H9 (cell line): ENCODE results near the gene SCFD2. TPM values are rescaled to one million over a fixed set of nuclear protein-coding genes. Genes with fewer than 3 reads are reported as not detected.

Experiments
- DNase-seq: peaks from one replicate; pipeline ENCODE4 v3.0.0-alpha.2; 2017
- H2AFZ ChIP-seq: one replicate; pipeline ENCODE4 v1.6.1; 2013; ENCODE audit warnings: mild to moderate bottlenecking, low read length, control low read depth, moderate library complexity
- H2AK5ac ChIP-seq: 2 replicates; pipeline ENCODE4 v1.6.1; 2013; ENCODE audit warnings: low read length, control low read depth, mixed read lengths; ENCODE audit not compliant: insufficient read length
- H2BK120ac ChIP-seq: one replicate; pipeline ENCODE4 v1.6.1; 2013; ENCODE audit warnings: low read depth, mild to moderate bottlenecking, low read length, control low read depth, inconsistent platforms; ENCODE audit not compliant: poor library complexity, severe bottlenecking
- H2BK12ac ChIP-seq: 2 replicates; pipeline ENCODE4 v1.6.1; 2013; ENCODE audit warnings: low read length, control low read depth, mixed read lengths, low read depth; ENCODE audit not compliant: insufficient read length
- H2BK15ac ChIP-seq: 2 replicates; pipeline ENCODE4 v1.6.1; 2013; ENCODE audit warnings: low read depth, low read length, control low read depth
- H2BK20ac ChIP-seq: one replicate; pipeline ENCODE4 v1.6.1; 2013; ENCODE audit warnings: low read depth, mild to moderate bottlenecking, low read length, control low read depth, inconsistent platforms; ENCODE audit not compliant: poor library complexity, severe bottlenecking
- H2BK5ac ChIP-seq: 2 replicates; pipeline ENCODE4 v1.6.1; 2013; ENCODE audit warnings: low read length, control low read depth, mixed read lengths; ENCODE audit not compliant: insufficient read length
- H3K14ac ChIP-seq: 2 replicates; pipeline ENCODE4 v1.6.1; 2013; ENCODE audit warnings: low read length, control low read depth; ENCODE audit not compliant: insufficient read depth
- H3K18ac ChIP-seq: 2 replicates; pipeline ENCODE4 v1.6.1; 2013; ENCODE audit warnings: low read depth, mild to moderate bottlenecking, mixed read lengths, low read length, control low read depth; ENCODE audit not compliant: insufficient read length
- H3K23ac ChIP-seq: 2 replicates; pipeline ENCODE4 v1.6.1; 2013; ENCODE audit warnings: low read length, control low read depth, mixed read lengths, low read depth; ENCODE audit not compliant: insufficient read length
- H3K23me2 ChIP-seq: 2 replicates; pipeline ENCODE4 v1.6.1; 2013; ENCODE audit warnings: low read depth, mild to moderate bottlenecking, mixed read lengths, low read length, control low read depth; ENCODE audit not compliant: insufficient read length, poor library complexity, severe bottlenecking
- H3K27ac ChIP-seq: 2 replicates; pipeline ENCODE4 v1.5.1; 2013; ENCODE audit warnings: low read length, control low read depth, mixed read lengths, low read depth; ENCODE audit not compliant: insufficient read length
- H3K27me3 ChIP-seq: 2 replicates; pipeline ENCODE4 v1.6.1; 2013; ENCODE audit warnings: low read length, control low read depth, inconsistent platforms; ENCODE audit not compliant: insufficient read depth
- H3K4ac ChIP-seq: 2 replicates; pipeline ENCODE4 v1.6.1; 2013; ENCODE audit warnings: low read depth, mild to moderate bottlenecking, control low read depth, inconsistent platforms, low read length, moderate library complexity
- H3K4me1 ChIP-seq: 2 replicates; pipeline ENCODE4 v1.6.1; 2013; ENCODE audit warnings: low read length, control low read depth, inconsistent platforms; ENCODE audit not compliant: insufficient read depth
- H3K4me2 ChIP-seq: 2 replicates; pipeline ENCODE4 v1.6.1; 2013; ENCODE audit warnings: low read length, control low read depth, mixed read lengths; ENCODE audit not compliant: insufficient read length, insufficient read depth
- H3K56ac ChIP-seq: 2 replicates; pipeline ENCODE4 v1.6.1; 2013; ENCODE audit warnings: low read depth, mild to moderate bottlenecking, mixed read lengths, low read length, control low read depth; ENCODE audit not compliant: insufficient read length
- H3K79me1 ChIP-seq: 2 replicates; pipeline ENCODE4 v1.6.1; 2013; ENCODE audit warnings: low read depth, mild to moderate bottlenecking, moderate library complexity, low read length, control low read depth, inconsistent platforms; ENCODE audit not compliant: insufficient read depth, poor library complexity, severe bottlenecking
- H3K79me2 ChIP-seq: 2 replicates; pipeline ENCODE4 v1.6.1; 2013; ENCODE audit warnings: low read length, control low read depth, inconsistent platforms; ENCODE audit not compliant: insufficient read depth
- H3K9ac ChIP-seq: 2 replicates; pipeline ENCODE4 v1.6.1; 2013; ENCODE audit warnings: low read length, control low read depth, mixed read lengths; ENCODE audit not compliant: insufficient read length; ENCODE audit errors: extremely low read depth
- H3K9me3 ChIP-seq: one replicate; pipeline ENCODE4 v1.6.1; 2013; ENCODE audit warnings: low read depth, low read length, inconsistent platforms; ENCODE audit not compliant: control insufficient read depth
- H3T11ph ChIP-seq: one replicate; pipeline ENCODE4 v1.6.1; 2013; ENCODE audit warnings: mild to moderate bottlenecking, low read length, control low read depth, inconsistent platforms
- H4K20me1 ChIP-seq: one replicate; pipeline ENCODE4 v1.6.1; 2013; ENCODE audit not compliant: control insufficient read depth, insufficient read length, insufficient read depth
- H4K5ac ChIP-seq: 2 replicates; pipeline ENCODE4 v1.6.1; 2013; ENCODE audit warnings: low read depth, mild to moderate bottlenecking, mixed read lengths, low read length, control low read depth; ENCODE audit not compliant: insufficient read length
- H4K8ac ChIP-seq: replicated peaks from 2 replicates; pipeline ENCODE4 v1.6.1; 2013; ENCODE audit warnings: low read length, control low read depth, mixed read lengths, low read depth; ENCODE audit not compliant: insufficient read length
- H4K91ac ChIP-seq: 2 replicates; pipeline ENCODE4 v1.6.1; 2013; ENCODE audit warnings: low read depth, mild to moderate bottlenecking, moderate library complexity, mixed read lengths, low read length, control low read depth; ENCODE audit not compliant: insufficient read length
- H3K27ac Mint-ChIP-seq, 3 experiments: 2 replicates in 2 of 3; 3 replicates in 1 of 3; pipeline ENCODE4 v1.8.0; 2020 to 2021; ENCODE audit warnings: mixed read lengths in 3 of 3, mild to moderate bottlenecking in 1 of 3, moderate library complexity in 1 of 3
- H3K27me3 Mint-ChIP-seq: 2 replicates; pipeline ENCODE4 v1.8.0; 2021; ENCODE audit warnings: low read depth, mild to moderate bottlenecking, moderate library complexity, mixed read lengths
- H3K36me3 Mint-ChIP-seq, 3 experiments: 2 replicates in 2 of 3; 3 replicates in 1 of 3; pipeline ENCODE4 v1.8.0; 2020 to 2021; ENCODE audit warnings: low read depth in 3 of 3, mixed read lengths in 3 of 3; ENCODE audit not compliant: insufficient read depth in 1 of 3
- H3K4me1 Mint-ChIP-seq, 2 experiments: 2 replicates each; pipeline ENCODE4 v1.8.0; 2020; ENCODE audit warnings: mixed read lengths in 2 of 2
- H3K4me3 Mint-ChIP-seq, 2 experiments: 2 replicates in 1 of 2; 3 replicates in 1 of 2; pipeline ENCODE4 v1.8.0; 2020 to 2021; ENCODE audit warnings: mild to moderate bottlenecking in 2 of 2, mixed read lengths in 2 of 2, moderate library complexity in 1 of 2
- H3K9me3 Mint-ChIP-seq, 2 experiments: 2 replicates in 1 of 2; 3 replicates in 1 of 2; pipeline ENCODE4 v1.8.0; 2020; ENCODE audit warnings: mild to moderate bottlenecking in 2 of 2, mixed read lengths in 2 of 2, moderate library complexity in 1 of 2
- CTCF ChIP-seq: fragments of 200-600 bp; sonication (generic); conservative IDR thresholded peaks from 3 replicates; pipeline ENCODE4 v1.8.0; 2021; ENCODE audit warnings: antibody characterized with exemption, mild to moderate bottlenecking
- WGBS: extraction: QIAGEN DNeasy Blood & Tissue Kit; methylation state at CpG from one replicate; pipeline ENCODE4 v1.1.7; 2013; ENCODE audit warnings: missing lambda C conversion rate, low lambda C conversion rate, mixed read lengths; ENCODE audit not compliant: insufficient read length; ENCODE audit errors: extremely low coverage; 5-methylcytosine and 5-hydroxymethylcytosine counted together
- total RNA-seq: library from RNA; stranded (reverse); gene quantifications from 2 replicates; pipeline ENCODE4 v1.2.1, GENCODE V29; 2021

Gene SCFD2
- total RNA-seq, 1 experiment from 2014 or later = 10.1 TPM

DNA sequence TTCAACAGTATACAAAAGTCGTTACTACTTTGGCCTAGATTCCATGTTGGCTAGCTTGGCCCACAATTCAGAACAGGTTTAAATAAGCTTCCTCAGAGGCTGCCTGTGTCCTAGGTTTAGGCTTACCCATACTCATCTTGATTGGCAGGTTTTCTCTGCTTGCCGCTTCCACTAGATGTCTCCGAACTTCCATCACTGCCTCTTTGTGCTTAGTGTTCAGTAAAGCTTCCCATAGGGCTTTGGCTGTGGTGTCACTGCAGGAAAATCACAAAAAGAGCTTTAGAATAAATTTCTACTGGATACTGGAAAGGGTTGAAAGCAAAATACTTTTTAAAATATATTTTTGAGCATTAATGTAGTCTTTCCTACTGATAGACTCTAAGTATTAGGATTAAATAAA, 52.4 kb downstream of the SCFD2 start:
- Mint-ChIP-seq H3K4me1 (peaks cover 9 to 10% of the 10 kb centered on the region in 2 experiments), H3K27ac (no peak overlapping the region), H3K27me3 (no peaks in the 10 kb centered on the region), H3K4me3 (no peak overlapping the region), H3K9me3 (no peaks in the 10 kb centered on the region), H3K36me3 (no peaks in the 10 kb centered on the region)
- H3K23ac ChIP-seq = no peak overlapping the region
- no peak overlapping the region for H3K56ac ChIP-seq
- H3T11ph ChIP-seq = no peak overlapping the region
- H2BK120ac ChIP-seq = no peak overlapping the region
- no peak overlapping the region for H3K14ac ChIP-seq
- H3K79me2 ChIP-seq = no peaks in the 10 kb centered on the region
- TF ChIP-seq CTCF = peak; percentile 61
- no peak overlapping the region for H3K18ac ChIP-seq
- peak; percentile 50 for DNase-seq
- no peaks in the 10 kb centered on the region for H3K9me3 ChIP-seq
- no peak overlapping the region for H2AK5ac ChIP-seq
- no peak overlapping the region for H3K4ac ChIP-seq
- H2BK15ac ChIP-seq = no peak overlapping the region
- no peak overlapping the region for H3K27ac ChIP-seq
- H3K9ac ChIP-seq = no peak overlapping the region
- no peak overlapping the region for H4K91ac ChIP-seq
- H3K23me2 ChIP-seq = no peaks in the 10 kb centered on the region
- no peak overlapping the region for H2BK20ac ChIP-seq
- no peak overlapping the region for H4K5ac ChIP-seq
- H2AFZ ChIP-seq = no peak overlapping the region
- no CpG with 5 or more reads among the region's 3 CpGs for WGBS
- no peak overlapping the region for H4K8ac ChIP-seq
- H2BK12ac ChIP-seq = no peak overlapping the region
- H2BK5ac ChIP-seq = no peak overlapping the region
- no peaks in the 10 kb centered on the region for H4K20me1 ChIP-seq
- no peaks in the 10 kb centered on the region; the same call in 1 of the 2 replicates for H3K4me1 ChIP-seq
- H3K79me1 ChIP-seq = no peaks in the 10 kb centered on the region
- H3K4me2 ChIP-seq = no peak overlapping the region
- H3K27me3 ChIP-seq = no peaks in the 10 kb centered on the region
